ENCODE measurements around the gene MACF1.
"Not testable (repeated sequence)": the region's sequence is repeated elsewhere in the genome, so short reads cannot be mapped to it uniquely, and the experiment has no call there.

MACF1 gene

DNA sequence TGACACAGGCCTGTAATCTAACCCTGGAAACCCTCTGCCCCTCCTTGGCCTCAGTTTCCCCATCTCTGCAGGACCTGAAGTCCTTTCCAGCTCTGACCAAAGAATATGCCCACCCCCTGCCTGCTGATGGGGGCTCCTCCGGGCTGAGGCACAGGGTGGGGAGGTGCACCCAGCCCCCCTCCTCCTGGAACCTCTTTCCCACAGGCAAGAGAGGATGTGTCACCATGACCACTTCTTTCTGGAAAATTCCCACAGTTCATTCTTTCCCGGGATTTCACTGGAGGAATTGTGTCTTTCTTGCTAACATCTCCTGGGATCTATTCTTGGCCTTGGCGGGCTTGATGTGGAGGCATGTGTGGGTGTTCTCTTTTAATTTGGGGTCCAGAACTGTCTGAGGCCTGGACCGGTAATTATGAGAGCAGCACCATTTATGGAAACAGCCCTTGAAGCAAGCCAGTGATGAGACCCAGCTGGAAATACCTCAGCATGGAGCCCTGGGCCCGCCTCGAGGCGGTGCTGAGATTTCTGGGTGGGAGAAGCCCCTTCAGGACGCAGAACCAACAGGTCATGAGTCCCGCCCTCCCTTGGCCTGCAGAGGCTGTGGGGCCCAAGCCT is 293.7 kb downstream of the MACF1 start:
- DNase-seq: not testable (repeated sequence)

GRCh38 chr1:39498821-39499220 is 294.3 kb downstream of the MACF1 start:
- DNase-seq: not testable (repeated sequence)

GRCh38 chr1:39499668-39500067 is 295.2 kb downstream of the MACF1 start:
- DNase-seq: no peak

GRCh38 chr1:39500862-39501389 is 296.4 kb downstream of the MACF1 start:
- no peak for DNase-seq

- DNase-seq: no peak
Measured at GRCh38 chr1:39501666-39502065, 297.2 kb downstream of the MACF1 start.

DNA sequence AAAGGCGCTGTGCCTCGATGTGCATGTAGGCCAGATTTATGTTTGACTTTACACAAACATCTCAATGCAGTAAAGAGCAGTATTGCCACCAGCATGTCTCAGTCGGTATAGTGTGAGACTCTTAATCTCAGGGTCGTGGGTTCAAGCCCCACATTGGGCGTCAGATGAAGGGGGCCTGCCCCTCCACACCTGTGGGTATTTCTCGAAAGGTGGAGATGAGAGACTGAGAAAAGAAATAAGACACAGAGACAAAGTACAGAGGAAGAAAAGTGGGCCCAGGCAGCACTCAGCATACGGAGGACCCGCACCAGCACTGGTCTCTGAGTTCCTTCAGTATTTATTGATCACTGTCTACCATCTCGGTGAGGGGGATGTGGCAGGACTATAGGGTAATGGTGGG is 299.9 kb downstream of the MACF1 start:
- DNase-seq: not testable (repeated sequence)

- DNase-seq: no peak
Measured at GRCh38 chr1:39505289-39505688, 300.8 kb downstream of the MACF1 start.

- no peak for DNase-seq
Measured at GRCh38 chr1:39507230-39507928, 302.9 kb downstream of the MACF1 start.

DNA sequence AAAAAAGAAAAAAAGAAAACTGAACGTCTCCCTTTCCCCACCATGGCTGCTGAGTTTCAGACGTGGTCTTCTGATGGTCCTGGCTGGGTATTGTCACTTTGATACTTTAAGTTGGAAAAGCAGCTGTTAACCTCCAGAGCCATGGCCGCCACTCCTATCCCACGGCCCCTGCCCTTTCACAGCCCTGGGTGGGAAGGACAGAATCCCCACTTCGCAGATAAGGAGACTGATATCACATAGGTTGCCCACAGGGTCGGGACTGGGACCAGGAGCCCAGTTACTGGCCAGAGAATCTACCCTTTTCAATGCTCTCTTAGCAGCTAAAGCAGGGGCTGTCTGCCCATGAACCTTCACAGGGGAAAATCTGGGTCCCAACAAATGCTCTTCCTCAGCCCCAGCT is 303.8 kb downstream of the MACF1 start:
- DNase-seq: no peak

DNA sequence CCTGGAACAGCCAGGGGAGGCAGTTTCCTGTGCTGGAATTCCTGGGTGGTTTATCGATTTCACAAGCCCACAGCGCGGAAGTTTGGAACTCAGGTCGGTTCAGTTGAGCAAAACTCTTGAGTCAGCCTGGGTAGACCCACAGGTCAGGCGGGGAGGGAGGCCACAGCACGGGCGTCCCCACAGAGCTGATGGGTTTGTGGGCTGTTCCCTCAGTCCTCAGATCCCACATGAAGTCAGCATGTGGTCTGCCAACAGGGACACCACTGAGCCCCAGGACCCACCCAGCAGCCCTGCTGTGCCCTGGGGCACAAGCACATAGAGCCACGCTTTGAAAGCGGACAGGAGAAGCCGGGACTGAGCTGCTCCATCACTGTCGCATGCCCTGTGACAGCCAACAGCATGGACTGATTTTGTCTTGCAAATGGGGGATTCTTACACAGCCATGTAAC is 304.4 kb downstream of the MACF1 start:
- DNase-seq: no peak

DNA sequence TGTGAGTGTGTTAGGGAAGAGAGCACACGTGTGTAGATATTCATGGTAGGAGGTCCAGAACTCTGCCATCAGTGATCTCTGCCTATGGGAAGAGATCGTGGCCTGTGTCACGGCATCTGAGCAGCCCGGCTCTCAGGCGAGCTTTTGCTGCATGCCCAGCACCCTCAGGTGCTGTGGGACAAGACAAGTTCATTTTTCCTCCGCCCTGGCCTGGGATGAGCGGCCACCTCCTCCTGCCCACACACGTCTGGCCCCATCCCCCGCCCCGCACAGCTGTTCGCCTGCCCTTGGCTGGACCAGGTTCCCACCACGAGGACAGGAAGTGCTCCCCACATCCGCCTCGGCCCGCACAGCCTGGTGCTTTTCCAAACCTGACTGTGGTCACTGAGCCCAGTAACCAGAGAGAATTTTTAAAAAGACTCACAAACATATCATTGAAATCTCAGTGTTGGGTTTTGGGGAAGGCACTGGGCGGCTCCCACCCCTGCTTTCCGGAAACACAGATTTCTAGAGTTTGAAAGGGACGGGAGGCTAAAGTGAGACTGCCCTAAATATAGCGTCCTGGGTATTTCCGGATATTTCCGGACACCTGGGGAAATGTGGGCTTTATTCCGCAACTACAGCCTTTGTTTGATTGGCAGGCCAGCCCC is 305.0 kb downstream of the MACF1 start:
- no peak for DNase-seq

GRCh38 chr1:39510570-39511186 is 306.2 kb downstream of the MACF1 start:
- DNase-seq: not testable (repeated sequence)

- not testable (repeated sequence) for DNase-seq
Measured at GRCh38 chr1:39511477-39511876, 307.0 kb downstream of the MACF1 start.

DNA sequence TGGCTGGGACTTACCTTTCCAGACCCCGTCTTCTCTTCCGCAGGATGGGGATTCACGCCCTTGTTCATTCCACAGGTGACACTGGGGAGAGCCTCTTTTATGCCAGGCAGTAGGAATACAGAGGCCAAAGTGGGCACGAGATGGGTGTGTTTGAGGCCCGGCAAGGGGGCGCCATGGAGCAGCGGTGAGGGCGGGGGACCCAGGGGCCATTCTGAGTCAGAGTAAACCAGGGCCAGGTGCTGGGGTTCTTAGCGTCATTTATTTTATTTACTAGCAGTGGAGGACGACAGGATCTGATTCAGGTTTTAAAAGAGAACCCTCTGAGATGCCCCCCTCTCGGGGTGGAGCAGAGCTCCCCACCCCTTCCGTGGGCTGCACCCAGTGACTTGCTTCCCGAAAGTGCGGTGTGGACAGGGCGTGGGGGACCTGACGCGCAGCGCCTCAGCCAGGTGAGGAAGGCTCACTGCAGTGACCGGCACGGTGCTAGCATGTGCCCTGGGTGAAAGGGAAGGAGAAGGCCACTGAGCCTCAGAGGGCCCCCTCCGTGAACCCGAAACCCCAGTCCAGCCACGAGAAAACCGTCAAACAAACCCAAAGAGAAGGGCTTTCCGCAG is 307.8 kb downstream of the MACF1 start:
- not testable (repeated sequence) for DNase-seq

GRCh38 chr1:39514710-39515124 is 310.2 kb downstream of the MACF1 start:
- not testable (repeated sequence) for DNase-seq

- not testable (repeated sequence) for DNase-seq
Measured at GRCh38 chr1:39515131-39516086, 310.9 kb downstream of the MACF1 start.

DNA sequence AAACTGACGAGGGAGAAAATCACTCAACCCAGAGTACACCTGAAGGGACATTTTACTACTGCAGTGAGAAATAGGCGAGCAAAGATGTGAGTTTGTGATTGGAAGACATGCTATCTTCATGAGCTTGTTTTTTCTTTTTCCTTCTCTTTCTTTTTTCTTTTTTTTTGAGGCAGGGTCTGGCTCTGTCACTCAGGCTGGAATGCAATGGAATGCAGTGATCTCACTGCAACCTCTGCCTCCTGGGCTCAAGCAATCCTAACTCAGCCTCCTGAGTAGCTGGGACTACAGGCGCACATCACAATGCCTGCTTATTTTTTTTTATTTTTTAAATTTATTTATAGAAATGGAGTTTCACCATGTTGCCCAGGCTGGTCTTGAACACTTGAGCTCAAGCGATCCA is 312.3 kb downstream of the MACF1 start:
- not testable (repeated sequence) for DNase-seq

GRCh38 chr1:39517936-39518335 is 313.4 kb downstream of the MACF1 start:
- not testable (repeated sequence) for DNase-seq

DNA sequence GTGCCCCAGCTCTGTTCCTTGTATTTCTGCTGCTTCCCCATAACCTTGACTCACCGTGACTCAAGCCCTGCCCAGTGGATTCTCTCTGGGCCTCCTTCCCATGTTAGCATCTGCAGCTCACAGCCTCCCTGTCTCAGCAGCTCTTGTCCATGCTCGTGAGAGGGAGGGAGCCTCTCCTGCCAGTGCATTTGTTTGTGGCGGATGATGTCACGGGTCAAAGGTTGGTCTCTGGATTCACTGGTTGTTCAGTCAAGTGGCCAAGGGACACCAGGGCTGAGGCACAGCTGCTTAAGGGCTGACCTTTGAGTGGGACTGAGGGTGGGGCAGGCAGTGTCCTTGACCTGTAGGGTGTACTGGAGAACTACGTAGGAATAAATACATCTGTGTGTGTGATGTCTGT is 314.9 kb downstream of the MACF1 start:
- not testable (repeated sequence) for DNase-seq

DNA sequence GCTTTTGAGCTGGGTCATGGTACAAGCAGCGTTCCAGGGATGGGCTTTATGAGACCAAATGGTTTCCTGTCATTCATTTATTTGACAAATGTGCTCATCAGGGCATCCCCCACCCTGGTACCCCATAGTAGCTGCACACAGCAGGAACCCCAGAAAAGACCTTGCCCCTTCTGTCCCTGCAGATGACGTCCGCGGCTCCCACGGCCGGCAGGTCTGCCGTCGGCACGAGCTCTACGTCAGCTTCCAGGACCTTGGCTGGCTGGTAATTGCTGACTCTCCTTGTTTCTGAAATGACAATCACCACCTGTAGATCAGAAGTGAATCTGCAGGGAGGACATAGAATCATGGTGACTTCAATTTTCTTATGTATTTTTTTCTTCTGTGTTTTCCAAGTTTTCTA is 317.7 kb downstream of the MACF1 start:
- DNase-seq: not testable (repeated sequence)

All from activated CD4-positive, CD25-positive, alpha-beta regulatory T cell (primary cell).